ENCODE data around the gene ZNF740. TPM values are rescaled to one million over a fixed set of nuclear protein-coding genes. Genes with fewer than 3 reads are reported as not detected.

Gene ZNF740
- total RNA-seq, 1 donor from 2014 or later, result 39.6 TPM

DNA sequence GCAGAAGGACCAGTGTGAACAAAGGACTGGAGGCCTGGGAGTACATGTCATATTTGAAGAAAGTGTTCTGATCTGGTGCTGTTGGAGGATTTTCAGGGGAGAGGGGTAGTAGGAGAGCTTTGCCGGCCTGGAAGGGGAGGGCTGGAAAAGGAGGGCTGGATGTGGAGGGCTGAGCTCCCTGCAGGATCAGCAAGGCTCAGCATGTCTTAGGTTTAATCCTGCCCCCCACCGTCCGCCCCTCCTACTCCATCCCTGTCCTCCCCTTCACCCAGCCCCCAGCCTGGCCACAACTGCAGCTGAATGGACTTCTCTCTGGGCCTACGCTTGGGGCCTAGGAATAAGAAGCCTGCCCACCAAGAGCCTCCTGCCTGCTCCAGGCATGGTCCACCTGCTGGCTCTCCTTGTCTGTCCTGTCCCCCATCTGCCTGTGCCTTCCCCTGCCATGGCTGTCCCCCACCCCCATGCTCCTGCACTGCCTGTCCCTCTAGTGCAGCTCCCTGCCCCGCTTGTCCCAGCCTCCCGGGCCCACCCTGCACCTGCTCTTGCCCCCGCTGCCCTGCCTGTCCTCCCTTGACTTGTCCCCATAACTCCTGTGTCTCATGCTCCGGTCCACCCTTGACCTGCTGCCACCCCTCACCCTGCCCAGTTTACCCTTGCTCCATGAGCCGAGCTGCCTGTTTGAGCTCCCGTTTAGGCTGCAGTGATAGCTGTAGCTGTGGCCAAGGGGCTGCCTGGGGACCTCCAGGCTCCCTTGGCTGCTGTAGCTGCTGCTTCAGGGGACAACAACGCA, 61.3 kb downstream of the ZNF740 start:
- intact Hi-C loops (cut with micrococcal nuclease), result no loop called here

DNA sequence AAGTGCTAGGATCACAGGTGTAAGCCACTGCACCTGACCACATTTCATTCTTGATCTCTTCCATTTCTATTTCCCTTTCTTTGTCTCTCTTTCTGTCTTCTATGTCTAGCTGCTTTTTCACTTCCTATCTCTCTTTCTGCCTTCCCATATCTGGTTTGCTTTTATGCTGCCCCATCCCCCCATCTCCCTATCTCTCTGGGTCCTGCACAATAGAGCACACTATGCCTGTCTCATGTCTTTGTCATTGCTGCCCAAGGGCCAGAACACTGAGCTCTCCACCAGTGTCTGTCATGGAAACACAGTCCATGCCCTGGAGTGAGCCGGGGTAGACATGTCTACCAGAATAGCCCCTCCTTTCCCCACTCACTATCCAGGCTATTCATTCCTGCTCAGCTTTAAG, 63.8 kb downstream of the ZNF740 start:
- intact Hi-C loops (cut with micrococcal nuclease), result no loop called here

Other genes with a start within 250 kb of the ZNF740 start
- 0.75 and 1.2 TPM in 2 replicates for gene KRT18, start 231.6 kb upstream of the ZNF740 start, total RNA-seq
- 383 and 386 TPM in 2 replicates for gene EIF4B, start 174.3 kb upstream of the ZNF740 start, total RNA-seq
- gene TNS2, start 130.7 kb upstream of the ZNF740 start, total RNA-seq, result 1.3 and 1.6 TPM in 2 replicates
- gene SPRYD3, start 101.3 kb upstream of the ZNF740 start, total RNA-seq, result 29.8 and 30.0 TPM in 2 replicates
- gene IGFBP6, start 83.1 kb upstream of the ZNF740 start, total RNA-seq, result 0.43 and 0.48 TPM in 2 replicates
- 0.43 and 0.45 TPM in 2 replicates for gene SOAT2, start 77.2 kb upstream of the ZNF740 start, total RNA-seq
- gene CSAD, start 203 bp downstream of the ZNF740 start, total RNA-seq, result 24.9 and 25.3 TPM in 2 replicates
- gene ITGB7, start 26.5 kb downstream of the ZNF740 start, total RNA-seq, result 742 and 770 TPM in 2 replicates
- gene RARG, start 51.5 kb downstream of the ZNF740 start, total RNA-seq, result 47.6 and 49.0 TPM in 2 replicates
- 75.1 and 79.7 TPM in 2 replicates for gene ESPL1, start 87.6 kb downstream of the ZNF740 start, total RNA-seq
- gene PFDN5, start 114.8 kb downstream of the ZNF740 start, total RNA-seq, result 287 and 296 TPM in 2 replicates
- 58.6 and 64.5 TPM in 2 replicates for gene MYG1, start 119.0 kb downstream of the ZNF740 start, total RNA-seq
- gene AAAS, start 140.9 kb downstream of the ZNF740 start, total RNA-seq, result 74.0 and 79.3 TPM in 2 replicates
- not detected in 2 replicates for gene SP7, start 155.6 kb downstream of the ZNF740 start, total RNA-seq
- gene SP1, start 199.5 kb downstream of the ZNF740 start, total RNA-seq, result 80.0 TPM in 2 replicates
- 0.14 TPM in 1 of 2 replicates, not detected in the other for gene AMHR2, start 243.1 kb downstream of the ZNF740 start, total RNA-seq

Measured in T-helper 2 cell treated with Interferon-gamma antibody and Interleukin-4, amounts not matched to agents 100 ng/mL and 5 ng/mL, for 36 hours (primary cell).